Measurements from ENCODE around the gene HOXC6. TPM values are rescaled to one million over a fixed set of nuclear protein-coding genes. Genes with fewer than 3 reads are reported as not detected.
A peak's percentile ranks its signal among the peaks of the same experiment; 100 is the strongest.

Gene HOXC6
- total and polyA plus RNA-seq, 2 experiments from 2014 or later, result not detected

DNA sequence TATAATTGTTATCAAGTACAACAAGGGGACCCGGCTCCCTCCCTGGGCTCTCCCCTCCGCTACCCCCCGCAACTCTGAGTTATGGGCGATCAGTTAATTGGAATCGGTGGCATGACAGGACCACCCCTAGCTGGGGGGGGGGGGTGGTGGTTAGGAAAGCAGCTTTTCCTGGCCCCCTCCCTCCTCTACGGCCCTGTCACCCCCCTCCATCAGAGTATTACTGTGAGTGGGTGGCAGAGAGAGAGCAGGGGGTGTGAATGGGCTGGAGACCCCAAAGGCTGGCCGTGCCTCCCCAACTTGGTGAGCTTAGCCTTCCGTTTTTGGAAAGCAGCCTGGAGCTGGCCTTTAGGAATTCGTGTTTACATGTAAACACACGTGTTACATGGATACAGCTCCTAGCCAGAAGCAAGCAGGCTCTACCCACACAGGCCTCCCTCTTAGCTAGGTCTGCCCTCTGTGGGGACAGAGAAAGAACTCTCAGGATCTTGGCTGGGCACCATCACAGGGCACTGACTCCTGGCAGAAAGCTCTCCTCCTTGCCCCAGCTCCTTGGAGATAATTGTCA lies 24.3 kb downstream of the HOXC6 start:
- TF ChIP-seq, protein P1, sequence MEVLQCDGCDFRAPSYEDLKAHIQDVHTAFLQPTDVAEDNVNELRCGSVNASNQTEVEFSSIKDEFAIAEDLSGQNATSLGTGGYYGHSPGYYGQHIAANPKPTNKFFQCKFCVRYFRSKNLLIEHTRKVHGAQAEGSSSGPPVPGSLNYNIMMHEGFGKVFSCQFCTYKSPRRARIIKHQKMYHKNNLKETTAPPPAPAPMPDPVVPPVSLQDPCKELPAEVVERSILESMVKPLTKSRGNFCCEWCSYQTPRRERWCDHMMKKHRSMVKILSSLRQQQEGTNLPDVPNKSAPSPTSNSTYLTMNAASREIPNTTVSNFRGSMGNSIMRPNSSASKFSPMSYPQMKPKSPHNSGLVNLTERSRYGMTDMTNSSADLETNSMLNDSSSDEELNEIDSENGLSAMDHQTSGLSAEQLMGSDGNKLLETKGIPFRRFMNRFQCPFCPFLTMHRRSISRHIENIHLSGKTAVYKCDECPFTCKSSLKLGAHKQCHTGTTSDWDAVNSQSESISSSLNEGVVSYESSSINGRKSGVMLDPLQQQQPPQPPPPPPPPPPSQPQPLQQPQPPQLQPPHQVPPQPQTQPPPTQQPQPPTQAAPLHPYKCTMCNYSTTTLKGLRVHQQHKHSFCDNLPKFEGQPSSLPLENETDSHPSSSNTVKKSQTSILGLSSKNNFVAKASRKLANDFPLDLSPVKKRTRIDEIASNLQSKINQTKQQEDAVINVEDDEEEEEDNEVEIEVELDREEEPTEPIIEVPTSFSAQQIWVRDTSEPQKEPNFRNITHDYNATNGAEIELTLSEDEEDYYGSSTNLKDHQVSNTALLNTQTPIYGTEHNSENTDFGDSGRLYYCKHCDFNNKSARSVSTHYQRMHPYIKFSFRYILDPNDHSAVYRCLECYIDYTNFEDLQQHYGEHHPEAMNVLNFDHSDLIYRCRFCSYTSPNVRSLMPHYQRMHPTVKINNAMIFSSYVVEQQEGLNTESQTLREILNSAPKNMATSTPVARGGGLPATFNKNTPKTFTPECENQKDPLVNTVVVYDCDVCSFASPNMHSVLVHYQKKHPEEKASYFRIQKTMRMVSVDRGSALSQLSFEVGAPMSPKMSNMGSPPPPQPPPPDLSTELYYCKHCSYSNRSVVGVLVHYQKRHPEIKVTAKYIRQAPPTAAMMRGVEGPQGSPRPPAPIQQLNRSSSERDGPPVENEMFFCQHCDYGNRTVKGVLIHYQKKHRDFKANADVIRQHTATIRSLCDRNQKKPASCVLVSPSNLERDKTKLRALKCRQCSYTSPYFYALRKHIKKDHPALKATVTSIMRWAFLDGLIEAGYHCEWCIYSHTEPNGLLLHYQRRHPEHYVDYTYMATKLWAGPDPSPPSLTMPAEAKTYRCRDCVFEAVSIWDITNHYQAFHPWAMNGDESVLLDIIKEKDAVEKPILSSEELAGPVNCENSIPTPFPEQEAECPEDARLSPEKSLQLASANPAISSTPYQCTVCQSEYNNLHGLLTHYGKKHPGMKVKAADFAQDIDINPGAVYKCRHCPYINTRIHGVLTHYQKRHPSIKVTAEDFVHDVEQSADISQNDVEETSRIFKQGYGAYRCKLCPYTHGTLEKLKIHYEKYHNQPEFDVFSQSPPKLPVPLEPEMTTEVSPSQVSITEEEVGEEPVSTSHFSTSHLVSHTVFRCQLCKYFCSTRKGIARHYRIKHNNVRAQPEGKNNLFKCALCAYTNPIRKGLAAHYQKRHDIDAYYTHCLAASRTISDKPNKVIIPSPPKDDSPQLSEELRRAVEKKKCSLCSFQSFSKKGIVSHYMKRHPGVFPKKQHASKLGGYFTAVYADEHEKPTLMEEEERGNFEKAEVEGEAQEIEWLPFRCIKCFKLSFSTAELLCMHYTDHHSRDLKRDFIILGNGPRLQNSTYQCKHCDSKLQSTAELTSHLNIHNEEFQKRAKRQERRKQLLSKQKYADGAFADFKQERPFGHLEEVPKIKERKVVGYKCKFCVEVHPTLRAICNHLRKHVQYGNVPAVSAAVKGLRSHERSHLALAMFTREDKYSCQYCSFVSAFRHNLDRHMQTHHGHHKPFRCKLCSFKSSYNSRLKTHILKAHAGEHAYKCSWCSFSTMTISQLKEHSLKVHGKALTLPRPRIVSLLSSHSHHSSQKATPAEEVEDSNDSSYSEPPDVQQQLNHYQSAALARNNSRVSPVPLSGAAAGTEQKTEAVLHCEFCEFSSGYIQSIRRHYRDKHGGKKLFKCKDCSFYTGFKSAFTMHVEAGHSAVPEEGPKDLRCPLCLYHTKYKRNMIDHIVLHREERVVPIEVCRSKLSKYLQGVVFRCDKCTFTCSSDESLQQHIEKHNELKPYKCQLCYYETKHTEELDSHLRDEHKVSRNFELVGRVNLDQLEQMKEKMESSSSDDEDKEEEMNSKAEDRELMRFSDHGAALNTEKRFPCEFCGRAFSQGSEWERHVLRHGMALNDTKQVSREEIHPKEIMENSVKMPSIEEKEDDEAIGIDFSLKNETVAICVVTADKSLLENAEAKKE (CRISPR knock-in tag; IDR thresholded peaks at IDR 0.05), result no peak
- no peak for TF ChIP-seq ZNF331 (CRISPR knock-in tag; IDR thresholded peaks at IDR 0.05; ENCODE audit: low read depth)
- TF ChIP-seq CREB1 (CRISPR knock-in tag; IDR thresholded peaks at IDR 0.05; ENCODE audit: low read depth), result no peak
- no peak for TF ChIP-seq EZH2 (IDR thresholded peaks at IDR 0.05; ENCODE audit: low read depth, unreplicated experiment)
- TF ChIP-seq, protein P2, sequence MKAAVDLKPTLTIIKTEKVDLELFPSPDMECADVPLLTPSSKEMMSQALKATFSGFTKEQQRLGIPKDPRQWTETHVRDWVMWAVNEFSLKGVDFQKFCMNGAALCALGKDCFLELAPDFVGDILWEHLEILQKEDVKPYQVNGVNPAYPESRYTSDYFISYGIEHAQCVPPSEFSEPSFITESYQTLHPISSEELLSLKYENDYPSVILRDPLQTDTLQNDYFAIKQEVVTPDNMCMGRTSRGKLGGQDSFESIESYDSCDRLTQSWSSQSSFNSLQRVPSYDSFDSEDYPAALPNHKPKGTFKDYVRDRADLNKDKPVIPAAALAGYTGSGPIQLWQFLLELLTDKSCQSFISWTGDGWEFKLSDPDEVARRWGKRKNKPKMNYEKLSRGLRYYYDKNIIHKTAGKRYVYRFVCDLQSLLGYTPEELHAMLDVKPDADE (IDR thresholded peaks at IDR 0.05), result no peak
- TF ChIP-seq EZH2phosphoT487 (IDR thresholded peaks at IDR 0.05; ENCODE audit: unreplicated experiment), result no peak
- TF ChIP-seq STAT1 (IDR thresholded peaks at IDR 0.05; ENCODE audit: unreplicated experiment), result no peak
- TF ChIP-seq, protein P3, sequence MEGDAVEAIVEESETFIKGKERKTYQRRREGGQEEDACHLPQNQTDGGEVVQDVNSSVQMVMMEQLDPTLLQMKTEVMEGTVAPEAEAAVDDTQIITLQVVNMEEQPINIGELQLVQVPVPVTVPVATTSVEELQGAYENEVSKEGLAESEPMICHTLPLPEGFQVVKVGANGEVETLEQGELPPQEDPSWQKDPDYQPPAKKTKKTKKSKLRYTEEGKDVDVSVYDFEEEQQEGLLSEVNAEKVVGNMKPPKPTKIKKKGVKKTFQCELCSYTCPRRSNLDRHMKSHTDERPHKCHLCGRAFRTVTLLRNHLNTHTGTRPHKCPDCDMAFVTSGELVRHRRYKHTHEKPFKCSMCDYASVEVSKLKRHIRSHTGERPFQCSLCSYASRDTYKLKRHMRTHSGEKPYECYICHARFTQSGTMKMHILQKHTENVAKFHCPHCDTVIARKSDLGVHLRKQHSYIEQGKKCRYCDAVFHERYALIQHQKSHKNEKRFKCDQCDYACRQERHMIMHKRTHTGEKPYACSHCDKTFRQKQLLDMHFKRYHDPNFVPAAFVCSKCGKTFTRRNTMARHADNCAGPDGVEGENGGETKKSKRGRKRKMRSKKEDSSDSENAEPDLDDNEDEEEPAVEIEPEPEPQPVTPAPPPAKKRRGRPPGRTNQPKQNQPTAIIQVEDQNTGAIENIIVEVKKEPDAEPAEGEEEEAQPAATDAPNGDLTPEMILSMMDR (conservative IDR thresholded peaks at IDR 0.05; ENCODE audit: low read depth in 2 of 2), result no peak
- TF ChIP-seq NANOG (IDR thresholded peaks at IDR 0.05; ENCODE audit: borderline replicate concordance), result no peak
- TF ChIP-seq ZNF114 (CRISPR knock-in tag; IDR thresholded peaks at IDR 0.05), result no peak
- no peak for TF ChIP-seq JUNB (IDR thresholded peaks at IDR 0.05; ENCODE audit: unreplicated experiment)
- TF ChIP-seq, protein P4, sequence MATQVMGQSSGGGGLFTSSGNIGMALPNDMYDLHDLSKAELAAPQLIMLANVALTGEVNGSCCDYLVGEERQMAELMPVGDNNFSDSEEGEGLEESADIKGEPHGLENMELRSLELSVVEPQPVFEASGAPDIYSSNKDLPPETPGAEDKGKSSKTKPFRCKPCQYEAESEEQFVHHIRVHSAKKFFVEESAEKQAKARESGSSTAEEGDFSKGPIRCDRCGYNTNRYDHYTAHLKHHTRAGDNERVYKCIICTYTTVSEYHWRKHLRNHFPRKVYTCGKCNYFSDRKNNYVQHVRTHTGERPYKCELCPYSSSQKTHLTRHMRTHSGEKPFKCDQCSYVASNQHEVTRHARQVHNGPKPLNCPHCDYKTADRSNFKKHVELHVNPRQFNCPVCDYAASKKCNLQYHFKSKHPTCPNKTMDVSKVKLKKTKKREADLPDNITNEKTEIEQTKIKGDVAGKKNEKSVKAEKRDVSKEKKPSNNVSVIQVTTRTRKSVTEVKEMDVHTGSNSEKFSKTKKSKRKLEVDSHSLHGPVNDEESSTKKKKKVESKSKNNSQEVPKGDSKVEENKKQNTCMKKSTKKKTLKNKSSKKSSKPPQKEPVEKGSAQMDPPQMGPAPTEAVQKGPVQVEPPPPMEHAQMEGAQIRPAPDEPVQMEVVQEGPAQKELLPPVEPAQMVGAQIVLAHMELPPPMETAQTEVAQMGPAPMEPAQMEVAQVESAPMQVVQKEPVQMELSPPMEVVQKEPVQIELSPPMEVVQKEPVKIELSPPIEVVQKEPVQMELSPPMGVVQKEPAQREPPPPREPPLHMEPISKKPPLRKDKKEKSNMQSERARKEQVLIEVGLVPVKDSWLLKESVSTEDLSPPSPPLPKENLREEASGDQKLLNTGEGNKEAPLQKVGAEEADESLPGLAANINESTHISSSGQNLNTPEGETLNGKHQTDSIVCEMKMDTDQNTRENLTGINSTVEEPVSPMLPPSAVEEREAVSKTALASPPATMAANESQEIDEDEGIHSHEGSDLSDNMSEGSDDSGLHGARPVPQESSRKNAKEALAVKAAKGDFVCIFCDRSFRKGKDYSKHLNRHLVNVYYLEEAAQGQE (IDR thresholded peaks at IDR 0.05; ENCODE audit: unreplicated experiment), result no peak
- no peak for TF ChIP-seq POLR2AphosphoS5 (IDR thresholded peaks at IDR 0.05; ENCODE audit: low read depth)
- Histone ChIP-seq H3K4me1 (ENCODE audit: insufficient read depth) (peaks cover 85% of the 10 kb centered on the region), H3K27ac (ENCODE audit: low read depth) (no peak overlapping the region), H3K9me2 (ENCODE audit: insufficient read depth) (no peaks in the 10 kb centered on the region), H3K36me3 (ENCODE audit: insufficient read depth) (peaks cover 3% of the 10 kb centered on the region; the same call in 1 of the 2 replicates), H3K4me3 (peak overlapping the region; percentile 53), H3K27me3 (ENCODE audit: insufficient read depth) (peaks cover 100% of the 10 kb centered on the region), H3F3A (replicated peaks; ENCODE audit: low read depth) (peaks cover 54% of the 10 kb centered on the region), H3K79me2 (replicated peaks; ENCODE audit: insufficient read depth) (no peaks in the 10 kb centered on the region), H3K4me2 (peak overlapping the region; percentile 82), H2AFZ (no peak overlapping the region), H4K20me1 (replicated peaks; ENCODE audit: insufficient read depth) (peaks cover 45% of the 10 kb centered on the region)
- DNase-seq (ENCODE audit: low spot score), result no peak
- Mint-ChIP-seq H3K4me1 (peaks cover 44% of the 10 kb centered on the region), H3K9me3 (no peaks in the 10 kb centered on the region; the same call in 2 of the 3 replicates), H3K4me3 (peak overlapping the region; percentile 61), H3K27ac (no peak overlapping the region), H3K36me3 (ENCODE audit: low read depth) (no peaks in the 10 kb centered on the region), H3K27me3 (ENCODE audit: insufficient read depth, low read depth, poor library complexity) (peaks cover 99% of the 10 kb centered on the region)
- ATAC-seq, result no peak

All from GM23338 (cell line).